SK-N-SH (cell line): ENCODE results near the gene WWC2.

ENCODE experiments used
- EP300 ChIP-seq, 2 experiments: IDR thresholded peaks; 2 replicates each; pipeline versions ENCODE4 v1.4.0 to v1.6.1; 2012; ENCODE audit warnings: borderline replicate concordance in 1 of 2, low read depth in 1 of 2, low read length in 1 of 2
- RAD21 ChIP-seq: IDR thresholded peaks from 2 replicates; pipeline ENCODE4 v1.6.1; 2012; ENCODE audit warnings: mild to moderate bottlenecking, low read length
- REST ChIP-seq: IDR thresholded peaks from 2 replicates; pipeline ENCODE4 v1.6.1; 2012; ENCODE audit warnings: mild to moderate bottlenecking, low read depth, low read length, moderate library complexity
- TF ChIP-seq, protein P1 (sequence below): fragments of 200-600 bp; sonication (generic); IDR thresholded peaks from 2 replicates; pipeline ENCODE4 v1.6.1; 2017; ENCODE audit warnings: antibody characterized with exemption, mild to moderate bottlenecking, moderate library complexity

DNA sequence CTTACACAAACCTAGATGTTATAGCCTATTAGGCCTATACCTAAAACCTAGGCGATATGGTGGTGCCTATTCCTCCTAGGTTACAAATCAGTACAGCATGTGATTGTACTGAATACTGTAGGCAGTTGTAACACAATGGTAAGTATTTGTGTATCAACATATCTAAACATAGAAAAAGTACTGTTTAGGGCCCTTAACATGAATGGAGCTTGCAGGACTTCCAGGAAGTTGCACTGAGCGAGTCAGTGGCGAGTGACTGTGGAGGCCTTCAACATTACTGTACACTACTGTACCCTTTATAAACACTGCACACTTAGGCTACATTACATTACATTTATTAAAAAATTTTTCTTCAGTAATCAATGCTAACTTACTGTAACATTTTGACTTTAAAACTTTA lies 37.8 kb downstream of the WWC2 start:
- TF ChIP-seq, protein P1, sequence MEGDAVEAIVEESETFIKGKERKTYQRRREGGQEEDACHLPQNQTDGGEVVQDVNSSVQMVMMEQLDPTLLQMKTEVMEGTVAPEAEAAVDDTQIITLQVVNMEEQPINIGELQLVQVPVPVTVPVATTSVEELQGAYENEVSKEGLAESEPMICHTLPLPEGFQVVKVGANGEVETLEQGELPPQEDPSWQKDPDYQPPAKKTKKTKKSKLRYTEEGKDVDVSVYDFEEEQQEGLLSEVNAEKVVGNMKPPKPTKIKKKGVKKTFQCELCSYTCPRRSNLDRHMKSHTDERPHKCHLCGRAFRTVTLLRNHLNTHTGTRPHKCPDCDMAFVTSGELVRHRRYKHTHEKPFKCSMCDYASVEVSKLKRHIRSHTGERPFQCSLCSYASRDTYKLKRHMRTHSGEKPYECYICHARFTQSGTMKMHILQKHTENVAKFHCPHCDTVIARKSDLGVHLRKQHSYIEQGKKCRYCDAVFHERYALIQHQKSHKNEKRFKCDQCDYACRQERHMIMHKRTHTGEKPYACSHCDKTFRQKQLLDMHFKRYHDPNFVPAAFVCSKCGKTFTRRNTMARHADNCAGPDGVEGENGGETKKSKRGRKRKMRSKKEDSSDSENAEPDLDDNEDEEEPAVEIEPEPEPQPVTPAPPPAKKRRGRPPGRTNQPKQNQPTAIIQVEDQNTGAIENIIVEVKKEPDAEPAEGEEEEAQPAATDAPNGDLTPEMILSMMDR, result no peak
- TF ChIP-seq REST, result no peak
- TF ChIP-seq RAD21, result no peak
- no peak for TF ChIP-seq EP300 (IDR thresholded peaks at IDR 0.05; ENCODE audit: borderline replicate concordance in 1 of 2, low read depth in 1 of 2, low read length in 1 of 2)
